HG03066 (cell line): Measurements from ENCODE around the gene CNTN6.
A peak's percentile ranks its signal among the peaks of the same experiment; 100 is the strongest.

Source experiments
- ATAC-seq: cut with Tn5 transposase; IDR thresholded peaks from one replicate; pipeline ENCODE4 v1.9.1; 2021; ENCODE audit warnings: low read depth; ENCODE audit not compliant: unreplicated experiment

The CNTN6 gene

GRCh38 chr3:1171320-1171719 lies 78.5 kb downstream of the CNTN6 start:
- ATAC-seq, result no peak

GRCh38 chr3:1172644-1173043 lies 79.8 kb downstream of the CNTN6 start:
- no peak for ATAC-seq

GRCh38 chr3:1179146-1179545 lies 86.3 kb downstream of the CNTN6 start:
- ATAC-seq, result no peak

GRCh38 chr3:1183320-1184048 lies 90.7 kb downstream of the CNTN6 start:
- peak; percentile 79 for ATAC-seq

- ATAC-seq, result no peak
Observed at GRCh38 chr3:1190569-1190968, 97.7 kb downstream of the CNTN6 start.

GRCh38 chr3:1191026-1191425 lies 98.2 kb downstream of the CNTN6 start:
- no peak for ATAC-seq

GRCh38 chr3:1195947-1196346 lies 103.1 kb downstream of the CNTN6 start:
- ATAC-seq, result no peak

GRCh38 chr3:1197051-1197450 lies 104.2 kb downstream of the CNTN6 start:
- no peak for ATAC-seq

GRCh38 chr3:1200371-1200770 lies 107.5 kb downstream of the CNTN6 start:
- no peak for ATAC-seq

GRCh38 chr3:1207904-1208303 lies 115.1 kb downstream of the CNTN6 start:
- ATAC-seq, result no peak

- ATAC-seq, result no peak
Observed at GRCh38 chr3:1214933-1215332, 122.1 kb downstream of the CNTN6 start.

GRCh38 chr3:1216856-1217255 lies 124.0 kb downstream of the CNTN6 start:
- no peak for ATAC-seq

- ATAC-seq, result no peak
Observed at GRCh38 chr3:1227111-1227510, 134.3 kb downstream of the CNTN6 start.

GRCh38 chr3:1228289-1228688 lies 135.5 kb downstream of the CNTN6 start:
- no peak for ATAC-seq

- ATAC-seq, result no peak
Observed at GRCh38 chr3:1230920-1231319, 138.1 kb downstream of the CNTN6 start.

GRCh38 chr3:1232276-1232675 lies 139.5 kb downstream of the CNTN6 start:
- ATAC-seq, result no peak

GRCh38 chr3:1235526-1236120 lies 142.8 kb downstream of the CNTN6 start:
- no peak for ATAC-seq

- ATAC-seq, result no peak
Observed at GRCh38 chr3:1251282-1252060, 158.6 kb downstream of the CNTN6 start.

- no peak for ATAC-seq
Observed at GRCh38 chr3:1252061-1252430, 159.2 kb downstream of the CNTN6 start.

GRCh38 chr3:1262246-1262645 lies 169.4 kb downstream of the CNTN6 start:
- ATAC-seq, result no peak

- no peak for ATAC-seq
Observed at GRCh38 chr3:1263121-1263520, 170.3 kb downstream of the CNTN6 start.

- ATAC-seq, result no peak
Observed at GRCh38 chr3:1269808-1270207, 177.0 kb downstream of the CNTN6 start.
